H9 (cell line): ENCODE results near the gene MED27. TPM values are rescaled to one million over a fixed set of nuclear protein-coding genes. Genes with fewer than 3 reads are reported as not detected.

Source experiments
- DNase-seq: peaks from one replicate; pipeline ENCODE4 v3.0.0-alpha.2; 2017
- H2AFZ ChIP-seq: one replicate; pipeline ENCODE4 v1.6.1; 2013; ENCODE audit warnings: mild to moderate bottlenecking, low read length, control low read depth, moderate library complexity
- H2AK5ac ChIP-seq: 2 replicates; pipeline ENCODE4 v1.6.1; 2013; ENCODE audit warnings: low read length, control low read depth, mixed read lengths; ENCODE audit not compliant: insufficient read length
- H2BK120ac ChIP-seq: one replicate; pipeline ENCODE4 v1.6.1; 2013; ENCODE audit warnings: low read depth, mild to moderate bottlenecking, low read length, control low read depth, inconsistent platforms; ENCODE audit not compliant: poor library complexity, severe bottlenecking
- H2BK12ac ChIP-seq: 2 replicates; pipeline ENCODE4 v1.6.1; 2013; ENCODE audit warnings: low read length, control low read depth, mixed read lengths, low read depth; ENCODE audit not compliant: insufficient read length
- H2BK15ac ChIP-seq: 2 replicates; pipeline ENCODE4 v1.6.1; 2013; ENCODE audit warnings: low read depth, low read length, control low read depth
- H2BK20ac ChIP-seq: one replicate; pipeline ENCODE4 v1.6.1; 2013; ENCODE audit warnings: low read depth, mild to moderate bottlenecking, low read length, control low read depth, inconsistent platforms; ENCODE audit not compliant: poor library complexity, severe bottlenecking
- H2BK5ac ChIP-seq: 2 replicates; pipeline ENCODE4 v1.6.1; 2013; ENCODE audit warnings: low read length, control low read depth, mixed read lengths; ENCODE audit not compliant: insufficient read length
- H3K14ac ChIP-seq: 2 replicates; pipeline ENCODE4 v1.6.1; 2013; ENCODE audit warnings: low read length, control low read depth; ENCODE audit not compliant: insufficient read depth
- H3K18ac ChIP-seq: 2 replicates; pipeline ENCODE4 v1.6.1; 2013; ENCODE audit warnings: low read depth, mild to moderate bottlenecking, mixed read lengths, low read length, control low read depth; ENCODE audit not compliant: insufficient read length
- H3K23ac ChIP-seq: 2 replicates; pipeline ENCODE4 v1.6.1; 2013; ENCODE audit warnings: low read length, control low read depth, mixed read lengths, low read depth; ENCODE audit not compliant: insufficient read length
- H3K23me2 ChIP-seq: 2 replicates; pipeline ENCODE4 v1.6.1; 2013; ENCODE audit warnings: low read depth, mild to moderate bottlenecking, mixed read lengths, low read length, control low read depth; ENCODE audit not compliant: insufficient read length, poor library complexity, severe bottlenecking
- H3K27ac ChIP-seq: 2 replicates; pipeline ENCODE4 v1.5.1; 2013; ENCODE audit warnings: low read length, control low read depth, mixed read lengths, low read depth; ENCODE audit not compliant: insufficient read length
- H3K27me3 ChIP-seq: 2 replicates; pipeline ENCODE4 v1.6.1; 2013; ENCODE audit warnings: low read length, control low read depth, inconsistent platforms; ENCODE audit not compliant: insufficient read depth
- H3K4ac ChIP-seq: 2 replicates; pipeline ENCODE4 v1.6.1; 2013; ENCODE audit warnings: low read depth, mild to moderate bottlenecking, control low read depth, inconsistent platforms, low read length, moderate library complexity
- H3K4me1 ChIP-seq: 2 replicates; pipeline ENCODE4 v1.6.1; 2013; ENCODE audit warnings: low read length, control low read depth, inconsistent platforms; ENCODE audit not compliant: insufficient read depth
- H3K4me2 ChIP-seq: 2 replicates; pipeline ENCODE4 v1.6.1; 2013; ENCODE audit warnings: low read length, control low read depth, mixed read lengths; ENCODE audit not compliant: insufficient read length, insufficient read depth
- H3K56ac ChIP-seq: 2 replicates; pipeline ENCODE4 v1.6.1; 2013; ENCODE audit warnings: low read depth, mild to moderate bottlenecking, mixed read lengths, low read length, control low read depth; ENCODE audit not compliant: insufficient read length
- H3K79me1 ChIP-seq: 2 replicates; pipeline ENCODE4 v1.6.1; 2013; ENCODE audit warnings: low read depth, mild to moderate bottlenecking, moderate library complexity, low read length, control low read depth, inconsistent platforms; ENCODE audit not compliant: insufficient read depth, poor library complexity, severe bottlenecking
- H3K79me2 ChIP-seq: 2 replicates; pipeline ENCODE4 v1.6.1; 2013; ENCODE audit warnings: low read length, control low read depth, inconsistent platforms; ENCODE audit not compliant: insufficient read depth
- H3K9ac ChIP-seq: 2 replicates; pipeline ENCODE4 v1.6.1; 2013; ENCODE audit warnings: low read length, control low read depth, mixed read lengths; ENCODE audit not compliant: insufficient read length; ENCODE audit errors: extremely low read depth
- H3K9me3 ChIP-seq: one replicate; pipeline ENCODE4 v1.6.1; 2013; ENCODE audit warnings: low read depth, low read length, inconsistent platforms; ENCODE audit not compliant: control insufficient read depth
- H3T11ph ChIP-seq: one replicate; pipeline ENCODE4 v1.6.1; 2013; ENCODE audit warnings: mild to moderate bottlenecking, low read length, control low read depth, inconsistent platforms
- H4K20me1 ChIP-seq: one replicate; pipeline ENCODE4 v1.6.1; 2013; ENCODE audit not compliant: control insufficient read depth, insufficient read length, insufficient read depth
- H4K5ac ChIP-seq: 2 replicates; pipeline ENCODE4 v1.6.1; 2013; ENCODE audit warnings: low read depth, mild to moderate bottlenecking, mixed read lengths, low read length, control low read depth; ENCODE audit not compliant: insufficient read length
- H4K8ac ChIP-seq: replicated peaks from 2 replicates; pipeline ENCODE4 v1.6.1; 2013; ENCODE audit warnings: low read length, control low read depth, mixed read lengths, low read depth; ENCODE audit not compliant: insufficient read length
- H4K91ac ChIP-seq: 2 replicates; pipeline ENCODE4 v1.6.1; 2013; ENCODE audit warnings: low read depth, mild to moderate bottlenecking, moderate library complexity, mixed read lengths, low read length, control low read depth; ENCODE audit not compliant: insufficient read length
- H3K27ac Mint-ChIP-seq, 3 experiments: 2 replicates in 2 of 3; 3 replicates in 1 of 3; pipeline ENCODE4 v1.8.0; 2020 to 2021; ENCODE audit warnings: mixed read lengths in 3 of 3, mild to moderate bottlenecking in 1 of 3, moderate library complexity in 1 of 3
- H3K27me3 Mint-ChIP-seq: 2 replicates; pipeline ENCODE4 v1.8.0; 2021; ENCODE audit warnings: low read depth, mild to moderate bottlenecking, moderate library complexity, mixed read lengths
- H3K36me3 Mint-ChIP-seq, 3 experiments: 2 replicates in 2 of 3; 3 replicates in 1 of 3; pipeline ENCODE4 v1.8.0; 2020 to 2021; ENCODE audit warnings: low read depth in 3 of 3, mixed read lengths in 3 of 3; ENCODE audit not compliant: insufficient read depth in 1 of 3
- H3K4me1 Mint-ChIP-seq, 2 experiments: 2 replicates each; pipeline ENCODE4 v1.8.0; 2020; ENCODE audit warnings: mixed read lengths in 2 of 2
- H3K4me3 Mint-ChIP-seq, 2 experiments: 2 replicates in 1 of 2; 3 replicates in 1 of 2; pipeline ENCODE4 v1.8.0; 2020 to 2021; ENCODE audit warnings: mild to moderate bottlenecking in 2 of 2, mixed read lengths in 2 of 2, moderate library complexity in 1 of 2
- H3K9me3 Mint-ChIP-seq, 2 experiments: 2 replicates in 1 of 2; 3 replicates in 1 of 2; pipeline ENCODE4 v1.8.0; 2020; ENCODE audit warnings: mild to moderate bottlenecking in 2 of 2, mixed read lengths in 2 of 2, moderate library complexity in 1 of 2
- CTCF ChIP-seq: fragments of 200-600 bp; sonication (generic); conservative IDR thresholded peaks from 3 replicates; pipeline ENCODE4 v1.8.0; 2021; ENCODE audit warnings: antibody characterized with exemption, mild to moderate bottlenecking
- WGBS: extraction: QIAGEN DNeasy Blood & Tissue Kit; methylation state at CpG from one replicate; pipeline ENCODE4 v1.1.7; 2013; ENCODE audit warnings: missing lambda C conversion rate, low lambda C conversion rate, mixed read lengths; ENCODE audit not compliant: insufficient read length; ENCODE audit errors: extremely low coverage; 5-methylcytosine and 5-hydroxymethylcytosine counted together
- total RNA-seq: library from RNA; stranded (reverse); gene quantifications from 2 replicates; pipeline ENCODE4 v1.2.1, GENCODE V29; 2021

MED27 gene
- total RNA-seq, 1 experiment from 2014 or later = 33.5 TPM

DNA sequence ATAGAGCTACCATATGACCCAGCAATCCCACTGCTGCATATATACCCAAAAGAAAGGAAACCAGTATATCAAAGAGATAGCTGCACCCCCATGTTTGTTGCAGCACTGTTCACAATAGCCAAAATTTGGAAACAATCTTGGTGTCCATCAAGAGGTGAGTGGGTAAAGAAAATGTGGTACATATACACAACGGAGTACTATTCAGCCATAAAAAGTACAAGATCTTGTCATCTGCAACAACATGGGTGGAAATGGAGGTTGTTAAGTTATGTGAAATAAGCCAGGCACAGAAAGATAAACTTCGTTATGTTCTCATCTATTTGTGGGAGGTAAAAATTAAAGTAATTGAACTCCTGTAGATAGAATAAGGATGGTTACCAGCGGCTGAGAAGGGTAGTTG lies 145.0 kb downstream of the MED27 start:
- no peak overlapping the region for H2BK12ac ChIP-seq
- H3K4ac ChIP-seq = no peak overlapping the region
- H3K14ac ChIP-seq = no peak overlapping the region
- whole genome bisulfite sequencing = no CpG with 5 or more reads among the region's 3 CpGs
- no peaks in the 10 kb centered on the region for H3K4me1 ChIP-seq
- no peak overlapping the region for H4K5ac ChIP-seq
- H3K36me3 Mint-ChIP-seq = peaks cover 0 to 16% (median 13%) of the 10 kb centered on the region in 3 experiments; a peak in 4 of 7 replicates
- no peak overlapping the region for H3K9ac ChIP-seq
- H3K4me1 Mint-ChIP-seq = no peaks in the 10 kb centered on the region
- H3K4me2 ChIP-seq = no peak overlapping the region
- H3K9me3 Mint-ChIP-seq = peaks cover 0 to 4% of the 10 kb centered on the region in 2 experiments; a peak in 3 of 5 replicates
- H3K79me1 ChIP-seq = no peaks in the 10 kb centered on the region
- no peak overlapping the region for H3K23ac ChIP-seq
- no peaks in the 10 kb centered on the region for H3K27me3 ChIP-seq
- no peak overlapping the region for H2BK20ac ChIP-seq
- H2AK5ac ChIP-seq = no peak overlapping the region
- H3K27me3 Mint-ChIP-seq = no peaks in the 10 kb centered on the region
- H2BK120ac ChIP-seq = no peak overlapping the region
- H4K91ac ChIP-seq = no peak overlapping the region
- no peak overlapping the region for H2BK5ac ChIP-seq
- no peaks in the 10 kb centered on the region for H3K9me3 ChIP-seq
- H3K56ac ChIP-seq = no peak overlapping the region
- no peak for TF ChIP-seq CTCF
- H4K20me1 ChIP-seq = no peaks in the 10 kb centered on the region
- H2AFZ ChIP-seq = no peak overlapping the region
- H3K4me3 Mint-ChIP-seq = no peak overlapping the region
- no peaks in the 10 kb centered on the region for H3K79me2 ChIP-seq
- H3K27ac ChIP-seq = no peak overlapping the region
- no peaks in the 10 kb centered on the region for H3K23me2 ChIP-seq
- DNase-seq = no peak
- H2BK15ac ChIP-seq = no peak overlapping the region
- no peak overlapping the region for H4K8ac ChIP-seq
- no peak overlapping the region for H3K27ac Mint-ChIP-seq
- H3T11ph ChIP-seq = no peak overlapping the region
- H3K18ac ChIP-seq = no peak overlapping the region
